Endothelial cell of umbilical vein (primary cell): ENCODE results near the gene NCKAP5.

ENCODE experiments used
- EZH2 ChIP-seq: IDR thresholded peaks from 2 replicates; pipeline ENCODE4 v1.6.1; 2012; ENCODE audit warnings: borderline replicate concordance, low read depth, mild to moderate bottlenecking, moderate library complexity, low read length, inconsistent platforms; ENCODE audit not compliant: severe bottlenecking
- FOS ChIP-seq: IDR thresholded peaks from 2 replicates; pipeline ENCODE4 v1.6.1; 2011; ENCODE audit warnings: mild to moderate bottlenecking, low read length, moderate library complexity, borderline replicate concordance; ENCODE audit not compliant: insufficient read depth
- JUN ChIP-seq: IDR thresholded peaks from 2 replicates; pipeline ENCODE4 v1.6.1; 2011; ENCODE audit warnings: borderline replicate concordance, low read depth; ENCODE audit not compliant: insufficient read length, insufficient read depth
- MYC ChIP-seq: IDR thresholded peaks from one replicate; pipeline ENCODE4 v1.6.1; 2011; ENCODE audit warnings: mild to moderate bottlenecking, low read depth, low read length
- POLR2A ChIP-seq: IDR thresholded peaks from 2 replicates; pipeline ENCODE4 v1.6.1; 2012; ENCODE audit warnings: low read depth, mild to moderate bottlenecking, control low read depth, low read length
- POLR2AphosphoS5 ChIP-seq: IDR thresholded peaks from 2 replicates; pipeline ENCODE4 v1.6.1; 2012; ENCODE audit warnings: low read depth, mild to moderate bottlenecking, control low read depth, low read length, moderate library complexity; ENCODE audit not compliant: insufficient read depth
- TF ChIP-seq, protein P1 (sequence below), 2 donors: IDR thresholded peaks; 1 replicate in 1 of 2; 2 replicates in 1 of 2; pipeline ENCODE4 v1.5.1; 2011; ENCODE audit warnings: low read length in 2 of 2, mild to moderate bottlenecking in 2 of 2, moderate library complexity in 2 of 2, control low read depth in 1 of 2, inconsistent platforms in 1 of 2, low read depth in 1 of 2; ENCODE audit not compliant: insufficient read depth in 1 of 2; ENCODE audit errors: extremely low read depth in 1 of 2
- TF ChIP-seq, protein P2 (sequence below): IDR thresholded peaks from 2 replicates; pipeline ENCODE4 v1.6.1; 2011; ENCODE audit not compliant: insufficient read depth, insufficient read length

DNA sequence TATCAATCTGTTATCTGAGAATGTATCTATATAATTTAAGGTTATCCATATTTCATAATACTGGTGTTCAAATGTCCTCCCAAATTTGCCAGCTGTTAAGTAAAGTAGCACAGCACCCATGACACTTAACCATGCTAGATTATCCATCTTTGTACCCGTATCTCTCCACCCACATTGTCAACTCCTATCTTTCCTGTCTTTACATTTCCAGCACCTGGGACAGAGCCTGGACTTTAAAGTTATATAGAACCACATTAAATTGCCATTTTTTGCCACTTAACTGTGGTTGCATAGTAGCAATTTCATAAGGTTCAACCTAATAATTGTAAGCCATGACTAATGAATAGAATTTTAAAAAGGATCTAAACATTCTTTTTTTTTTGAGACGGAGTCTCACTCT is 226.7 kb downstream of the NCKAP5 start:
- no peak for TF ChIP-seq POLR2A
- no peak for TF ChIP-seq POLR2AphosphoS5
- TF ChIP-seq, protein P1, sequence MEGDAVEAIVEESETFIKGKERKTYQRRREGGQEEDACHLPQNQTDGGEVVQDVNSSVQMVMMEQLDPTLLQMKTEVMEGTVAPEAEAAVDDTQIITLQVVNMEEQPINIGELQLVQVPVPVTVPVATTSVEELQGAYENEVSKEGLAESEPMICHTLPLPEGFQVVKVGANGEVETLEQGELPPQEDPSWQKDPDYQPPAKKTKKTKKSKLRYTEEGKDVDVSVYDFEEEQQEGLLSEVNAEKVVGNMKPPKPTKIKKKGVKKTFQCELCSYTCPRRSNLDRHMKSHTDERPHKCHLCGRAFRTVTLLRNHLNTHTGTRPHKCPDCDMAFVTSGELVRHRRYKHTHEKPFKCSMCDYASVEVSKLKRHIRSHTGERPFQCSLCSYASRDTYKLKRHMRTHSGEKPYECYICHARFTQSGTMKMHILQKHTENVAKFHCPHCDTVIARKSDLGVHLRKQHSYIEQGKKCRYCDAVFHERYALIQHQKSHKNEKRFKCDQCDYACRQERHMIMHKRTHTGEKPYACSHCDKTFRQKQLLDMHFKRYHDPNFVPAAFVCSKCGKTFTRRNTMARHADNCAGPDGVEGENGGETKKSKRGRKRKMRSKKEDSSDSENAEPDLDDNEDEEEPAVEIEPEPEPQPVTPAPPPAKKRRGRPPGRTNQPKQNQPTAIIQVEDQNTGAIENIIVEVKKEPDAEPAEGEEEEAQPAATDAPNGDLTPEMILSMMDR (IDR thresholded peaks at IDR 0.05; ENCODE audit: extremely low read depth in 1 of 2, insufficient read depth in 1 of 2, low read depth in 1 of 2, low read length in 2 of 2) = no peak
- TF ChIP-seq EZH2 = no peak
- no peak for TF ChIP-seq JUN
- TF ChIP-seq MYC = no peak
- TF ChIP-seq FOS = no peak
- TF ChIP-seq, protein P2, sequence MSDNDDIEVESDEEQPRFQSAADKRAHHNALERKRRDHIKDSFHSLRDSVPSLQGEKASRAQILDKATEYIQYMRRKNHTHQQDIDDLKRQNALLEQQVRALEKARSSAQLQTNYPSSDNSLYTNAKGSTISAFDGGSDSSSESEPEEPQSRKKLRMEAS = no peak
